ENCODE measurements around the gene CADM1. TPM values are rescaled to one million over a fixed set of nuclear protein-coding genes. Genes with fewer than 3 reads are reported as not detected.
A peak's percentile ranks its signal among the peaks of the same experiment; 100 is the strongest.

The CADM1 gene
- total and polyA plus RNA-seq, 10 of the 15 experiments (the other 5 are each of a cell fraction or from before 2014, with no cell fraction given), result 0.03 to 0.48 (median 0.15) TPM; not detected in 3

GRCh38 chr11:115222218-115222862, 281.9 kb downstream of the CADM1 start (continued):
- peak in 1 of 2 experiments; percentile 97; a peak in 2 of 4 replicates for TF ChIP-seq CEBPB (IDR thresholded peaks at IDR 0.05; ENCODE audit: borderline replicate concordance in 1 of 2, low read depth in 2 of 2, low read length in 2 of 2)
- TF ChIP-seq CREM (IDR thresholded peaks at IDR 0.05; ENCODE audit: low read depth), result peak; percentile 97
- peak; percentile 99 for TF ChIP-seq RUNX3 (IDR thresholded peaks at IDR 0.05; ENCODE audit: low read length)
- TF ChIP-seq IKZF1 (conservative IDR thresholded peaks at IDR 0.05), result peak; percentile 50
- no peak for TF ChIP-seq CUX1 (IDR thresholded peaks at IDR 0.05; ENCODE audit: insufficient replicate concordance, low read depth, low read length)
- peak; percentile 82 for TF ChIP-seq DPF2 (IDR thresholded peaks at IDR 0.05)
- TF ChIP-seq ZNF687 (IDR thresholded peaks at IDR 0.05), result no peak
- TF ChIP-seq TCF3 (IDR thresholded peaks at IDR 0.05; ENCODE audit: borderline replicate concordance, insufficient read depth, low read depth, low read length), result peak; percentile 98
- TF ChIP-seq POLR2A (IDR thresholded peaks at IDR 0.05; ENCODE audit: low read depth, low read length), result no peak
- TF ChIP-seq TBL1XR1 (IDR thresholded peaks at IDR 0.05; ENCODE audit: low read depth, low read length), result peak; percentile 92
- TF ChIP-seq ASH2L (IDR thresholded peaks at IDR 0.05; ENCODE audit: borderline replicate concordance, low read depth), result peak; percentile 91; the same call in 1 of the 2 replicates
- TF ChIP-seq SP1 (IDR thresholded peaks at IDR 0.05; ENCODE audit: low read depth, low read length), result peak; percentile 78
- TF ChIP-seq YY1 (IDR thresholded peaks at IDR 0.05; ENCODE audit: low read depth, low read length), result peak; percentile 59; the same call in 1 of the 2 replicates
- no peak for TF ChIP-seq ZZZ3 (IDR thresholded peaks at IDR 0.05; ENCODE audit: control insufficient read depth, insufficient read length, low read depth)
- TF ChIP-seq REST (IDR thresholded peaks at IDR 0.05; ENCODE audit: low read depth, low read length), result peak; percentile 30; the same call in 1 of the 2 replicates
- TF ChIP-seq HDAC2 (IDR thresholded peaks at IDR 0.05), result no peak
